Kidney capillary endothelial cell (primary cell): ENCODE data around the gene PRSS36.
"Not testable (repeated sequence)": the region's sequence is repeated elsewhere in the genome, so short reads cannot be mapped to it uniquely, and the experiment has no call there.

Experiments used
- DNase-seq: peaks from one replicate; pipeline ENCODE4 v3.0.0-alpha.2; 2018; ENCODE audit warnings: low spot score

Gene PRSS36

GRCh38 chr16:31183432-31184428 lies 33.9 kb upstream of the PRSS36 start:
- no peak for DNase-seq

- DNase-seq: no peak
Observed at GRCh38 chr16:31182391-31182790, 32.5 kb upstream of the PRSS36 start.

GRCh38 chr16:31181102-31181830 lies 31.4 kb upstream of the PRSS36 start:
- DNase-seq: no peak

GRCh38 chr16:31179747-31180459 lies 30.0 kb upstream of the PRSS36 start, which contains the start of gene FUS:
FUS (plus strand) TSS chr16:31180139; CDS start chr16:31180215, 76 bp downstream.
- DNase-seq: peak; percentile 82

- no peak for DNase-seq
Observed at GRCh38 chr16:31179219-31179746, 29.4 kb upstream of the PRSS36 start.

GRCh38 chr16:31177136-31177535 lies 27.3 kb upstream of the PRSS36 start:
- no peak for DNase-seq

- not testable (repeated sequence) for DNase-seq
Observed at GRCh38 chr16:31170048-31170447, 20.2 kb upstream of the PRSS36 start.

GRCh38 chr16:31168848-31169247 lies 19.0 kb upstream of the PRSS36 start:
- DNase-seq: no peak

- no peak for DNase-seq
Observed at GRCh38 chr16:31167315-31167714, 17.4 kb upstream of the PRSS36 start.

GRCh38 chr16:31157136-31157535 lies 7.3 kb upstream of the PRSS36 start:
- DNase-seq: no peak

GRCh38 chr16:31150976-31151375 lies 1.1 kb upstream of the PRSS36 start:
- DNase-seq: not testable (repeated sequence)

GRCh38 chr16:31149332-31149731 lies 534 bp downstream of the PRSS36 start:
- no peak for DNase-seq

GRCh38 chr16:31148896-31149295 lies 970 bp downstream of the PRSS36 start:
- DNase-seq: no peak

GRCh38 chr16:31148281-31148728 lies 1.6 kb downstream of the PRSS36 start:
- no peak for DNase-seq

- DNase-seq: no peak
Observed at GRCh38 chr16:31147574-31147973, 2.3 kb downstream of the PRSS36 start.

- DNase-seq: no peak
Observed at GRCh38 chr16:31145398-31145990, 4.4 kb downstream of the PRSS36 start.

GRCh38 chr16:31144418-31144817 lies 5.4 kb downstream of the PRSS36 start:
- DNase-seq: not testable (repeated sequence)

GRCh38 chr16:31143694-31144148 lies 6.1 kb downstream of the PRSS36 start:
- DNase-seq: no peak

GRCh38 chr16:31143011-31143693 lies 6.7 kb downstream of the PRSS36 start:
- DNase-seq: no peak

GRCh38 chr16:31142109-31143010 lies 7.5 kb downstream of the PRSS36 start:
- peak; percentile 96 for DNase-seq
